Calu3 (cell line): ENCODE measurements around the gene PLK5. TPM values are rescaled to one million over a fixed set of nuclear protein-coding genes. Genes with fewer than 3 reads are reported as not detected.

Source experiments
- BruUV-seq: library from RNA; stranded (reverse); fragments of 400-500 nt; replicated peaks from 2 replicates; lab custom pipeline; 2021; lab: Mats Ljungman, UMichigan
- CTCF ChIA-PET: fragments of 300-600 bp; sonication (Branson Sonifier 250); formaldehyde crosslinking; loops from one replicate; lab custom pipeline; 2022; ENCODE audit warnings: antibody characterized with exemption; lab: Charles Lee
- DNase-seq: peaks from one replicate; pipeline ENCODE4 v3.0.0; 2022
- H3K27ac Mint-ChIP-seq: one replicate; pipeline ENCODE4 v1.8.0; 2022; ENCODE audit warnings: mixed read lengths; ENCODE audit not compliant: unreplicated experiment
- H3K27me3 Mint-ChIP-seq: one replicate; pipeline ENCODE4 v1.8.0; 2022; ENCODE audit warnings: mixed read lengths; ENCODE audit not compliant: unreplicated experiment
- H3K36me3 Mint-ChIP-seq: one replicate; pipeline ENCODE4 v1.8.0; 2022; ENCODE audit warnings: mild to moderate bottlenecking, moderate library complexity, mixed read lengths; ENCODE audit not compliant: insufficient read depth, unreplicated experiment
- H3K4me1 Mint-ChIP-seq: one replicate; pipeline ENCODE4 v1.8.0; 2022; ENCODE audit warnings: mild to moderate bottlenecking, low read depth, mixed read lengths; ENCODE audit not compliant: unreplicated experiment
- H3K4me3 Mint-ChIP-seq: one replicate; pipeline ENCODE4 v1.8.0; 2022; ENCODE audit warnings: mild to moderate bottlenecking, low read depth, moderate library complexity, mixed read lengths; ENCODE audit not compliant: unreplicated experiment
- H3K9me3 Mint-ChIP-seq: one replicate; pipeline ENCODE4 v1.8.0; 2022; ENCODE audit warnings: low read depth, mixed read lengths; ENCODE audit not compliant: unreplicated experiment
- intact Hi-C: fragments of 100-400 bp; cut with micrococcal nuclease; formaldehyde crosslinking; loops from one replicate; pipeline ENCODE4 v1.10.0; 2022; ENCODE audit not compliant: unreplicated experiment
- total RNA-seq: library from RNA; stranded (reverse); gene quantifications from 2 replicates; pipeline ENCODE4 v1.2.3, GENCODE V29; 2022
- TF ChIP-seq, protein P1 (sequence below): fragments of 200-600 bp; IDR thresholded peaks from one replicate; pipeline ENCODE4 v1.8.0; 2022; ENCODE audit warnings: antibody characterized with exemption; ENCODE audit not compliant: unreplicated experiment

PLK5 gene
- total RNA-seq, 1 experiment from 2014 or later: not detected

DNA sequence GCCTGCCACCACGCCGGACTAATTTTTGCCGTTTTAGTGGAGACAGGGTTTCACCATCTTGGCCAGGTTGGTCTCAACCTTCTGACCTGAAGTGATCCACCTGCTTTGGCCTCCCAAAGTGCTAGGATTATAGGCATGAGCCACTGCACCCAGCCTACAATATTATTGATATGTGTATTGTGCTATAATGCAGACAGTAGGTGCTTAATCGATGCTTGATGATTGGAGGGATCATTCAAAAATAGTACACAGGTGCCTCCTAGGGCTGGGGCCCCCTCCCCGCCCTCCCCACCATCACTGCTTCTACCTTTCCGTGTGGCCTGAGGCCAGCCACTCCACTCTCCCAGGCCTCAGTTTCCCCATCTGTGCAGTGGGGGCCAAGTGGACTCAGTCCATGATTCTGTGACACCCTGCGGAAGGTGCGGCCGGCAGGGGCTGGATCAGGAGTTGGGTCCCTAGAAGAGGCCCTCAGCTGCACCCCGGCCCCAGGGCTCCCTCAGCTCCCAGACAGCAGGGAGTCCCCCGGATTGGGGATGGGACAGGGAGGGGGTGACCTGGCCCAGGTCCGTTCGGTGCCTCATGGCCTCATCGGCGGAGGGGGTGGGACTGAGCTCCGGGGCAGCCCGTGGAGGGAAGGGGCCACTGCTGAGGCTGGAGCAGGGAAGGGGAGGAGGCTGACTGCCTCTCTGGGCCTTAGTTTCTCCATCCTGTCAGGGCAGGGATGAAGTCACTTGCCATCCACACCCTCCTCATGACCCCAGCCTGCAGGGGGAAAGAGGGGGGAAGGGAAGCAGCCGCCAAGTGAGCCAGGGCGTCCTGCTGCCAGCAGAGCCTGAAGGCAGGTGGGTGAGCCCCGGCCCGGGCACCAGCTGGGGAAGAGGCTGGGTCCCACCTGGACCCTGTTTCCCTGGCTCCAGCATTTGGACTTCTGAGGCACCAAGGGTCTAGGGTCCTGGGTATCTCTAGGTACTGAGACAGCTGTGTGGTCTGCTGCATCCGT lies 12.3 kb upstream of the PLK5 start:
- no TSS peak for BruUV-seq
- Mint-ChIP-seq H3K4me3 (peak overlapping the region; percentile 49), H3K36me3 (peaks cover 14% of the 10 kb centered on the region), H3K27ac (no peak overlapping the region), H3K27me3 (peaks cover 7% of the 10 kb centered on the region), H3K9me3 (no peaks in the 10 kb centered on the region), H3K4me1 (no peaks in the 10 kb centered on the region)
- DNase-seq: no peak
- intact Hi-C loops: no loop called here
- CTCF ChIA-PET: no interaction called here
- TF ChIP-seq, protein P1, sequence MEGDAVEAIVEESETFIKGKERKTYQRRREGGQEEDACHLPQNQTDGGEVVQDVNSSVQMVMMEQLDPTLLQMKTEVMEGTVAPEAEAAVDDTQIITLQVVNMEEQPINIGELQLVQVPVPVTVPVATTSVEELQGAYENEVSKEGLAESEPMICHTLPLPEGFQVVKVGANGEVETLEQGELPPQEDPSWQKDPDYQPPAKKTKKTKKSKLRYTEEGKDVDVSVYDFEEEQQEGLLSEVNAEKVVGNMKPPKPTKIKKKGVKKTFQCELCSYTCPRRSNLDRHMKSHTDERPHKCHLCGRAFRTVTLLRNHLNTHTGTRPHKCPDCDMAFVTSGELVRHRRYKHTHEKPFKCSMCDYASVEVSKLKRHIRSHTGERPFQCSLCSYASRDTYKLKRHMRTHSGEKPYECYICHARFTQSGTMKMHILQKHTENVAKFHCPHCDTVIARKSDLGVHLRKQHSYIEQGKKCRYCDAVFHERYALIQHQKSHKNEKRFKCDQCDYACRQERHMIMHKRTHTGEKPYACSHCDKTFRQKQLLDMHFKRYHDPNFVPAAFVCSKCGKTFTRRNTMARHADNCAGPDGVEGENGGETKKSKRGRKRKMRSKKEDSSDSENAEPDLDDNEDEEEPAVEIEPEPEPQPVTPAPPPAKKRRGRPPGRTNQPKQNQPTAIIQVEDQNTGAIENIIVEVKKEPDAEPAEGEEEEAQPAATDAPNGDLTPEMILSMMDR: no peak

DNA sequence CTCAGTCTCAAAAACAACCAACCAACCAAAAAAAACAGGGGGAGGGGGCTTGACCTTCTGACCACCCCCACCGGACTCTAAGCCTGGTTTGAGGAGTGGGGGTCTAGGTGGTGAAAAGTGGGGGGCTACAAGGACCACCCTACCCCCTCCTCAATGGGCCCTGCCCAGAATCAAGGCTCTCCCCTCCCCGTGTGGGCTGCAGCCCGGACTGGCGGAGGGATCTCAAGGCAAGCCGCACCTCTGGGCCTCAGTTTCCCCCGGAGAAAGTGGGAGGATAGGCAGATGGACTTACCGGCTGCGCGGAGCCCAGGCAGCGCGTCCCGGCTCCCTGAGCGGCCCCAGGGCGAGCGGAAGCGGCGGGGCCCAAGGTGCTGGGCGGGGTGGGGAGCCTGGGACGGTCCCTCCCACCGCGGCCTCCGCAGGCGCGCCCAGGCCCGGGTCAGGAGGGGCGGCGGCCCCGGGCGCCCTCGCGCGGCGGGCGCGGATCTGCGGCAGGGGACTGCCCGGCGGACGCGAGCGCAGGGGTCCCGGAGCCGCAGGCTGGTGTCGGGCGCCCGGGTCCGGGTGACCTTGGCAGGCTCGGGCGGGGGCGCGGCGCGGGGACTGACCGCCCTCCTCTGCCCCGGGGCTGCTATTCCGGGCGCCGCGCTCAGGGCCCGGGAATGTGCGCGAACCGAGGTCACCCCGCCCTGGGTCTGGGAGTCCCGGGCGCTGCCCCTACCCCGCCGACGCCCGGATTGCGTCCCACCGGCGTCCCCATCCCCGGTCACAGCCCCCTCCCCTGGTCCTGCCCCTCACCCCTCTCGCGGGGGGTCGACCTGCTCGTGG lies 11.0 kb upstream of the PLK5 start, which contains the start of gene ADAMTSL5:
Gene ADAMTSL5 (minus strand): TSS at position 349 of the 828 bp plus-strand sequence. CDS start 2,076 bp downstream, outside the sequence.
- intact Hi-C loops: no loop called here
- CTCF ChIA-PET: interaction anchor here (0.9 kb wide), 1 partner anchor 20 kb away, joined by 3 read pairs; no protein-coding TSS in a partner anchor
- peaks cover 7% of the 10 kb centered on the region for H3K27me3 Mint-ChIP-seq
- TF ChIP-seq, protein P1: no peak
- BruUV-seq: no TSS peak
- H3K9me3 Mint-ChIP-seq: no peaks in the 10 kb centered on the region
- peak; percentile 71 for DNase-seq
- H3K27ac Mint-ChIP-seq: no peak within 1 kb of the TSS
- H3K36me3 Mint-ChIP-seq: peaks cover 9% of the 10 kb centered on the region
- no peaks in the 10 kb centered on the region for H3K4me1 Mint-ChIP-seq
- H3K4me3 Mint-ChIP-seq: peak within 1 kb of the TSS; percentile 49

DNA sequence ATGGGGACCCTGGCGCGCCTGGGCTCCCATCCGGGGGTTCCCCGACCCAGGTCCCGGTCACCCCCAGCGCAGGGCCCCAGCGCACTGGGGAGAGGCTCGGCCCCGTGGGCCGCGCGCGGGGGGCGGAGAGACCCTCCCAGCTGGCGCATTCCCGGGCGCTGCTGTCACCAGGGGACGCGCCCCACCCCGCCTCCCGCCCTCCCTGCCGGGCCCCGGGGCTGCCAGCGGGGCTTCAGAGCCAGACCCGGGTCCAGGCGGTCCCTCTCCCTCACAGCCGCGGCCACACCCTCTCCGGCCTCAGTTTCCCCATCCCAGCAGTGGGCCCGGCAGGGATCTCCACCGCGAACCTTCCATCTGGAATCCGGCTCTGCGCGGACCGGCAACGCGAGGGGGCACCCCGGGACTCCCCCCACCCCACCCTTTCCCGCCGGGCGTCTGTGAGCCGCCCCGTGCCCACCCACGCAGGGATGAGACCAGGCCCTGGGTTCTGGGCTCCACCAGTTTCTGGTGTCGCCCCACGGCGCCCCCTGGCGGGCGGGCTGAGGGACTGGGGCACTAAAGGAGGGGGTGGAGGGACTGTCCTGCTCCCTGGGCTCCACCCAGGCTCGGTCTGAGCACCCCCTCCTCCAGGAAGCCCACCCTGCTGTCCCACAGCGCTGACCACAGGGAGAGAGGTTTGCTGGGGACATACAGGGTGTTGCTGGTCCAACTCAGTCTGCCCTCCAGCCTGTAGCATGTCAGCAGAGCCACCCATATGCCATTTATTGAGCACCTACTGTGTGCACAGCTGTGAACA lies 10.2 kb upstream of the PLK5 start:
- CTCF ChIA-PET: interaction anchor here (0.9 kb wide), 1 partner anchor 20 kb away, joined by 3 read pairs; no protein-coding TSS in a partner anchor
- peak; percentile 72 for DNase-seq
- H3K9me3 Mint-ChIP-seq: no peaks in the 10 kb centered on the region
- H3K27me3 Mint-ChIP-seq: peaks cover 7% of the 10 kb centered on the region
- H3K36me3 Mint-ChIP-seq: peaks cover 8% of the 10 kb centered on the region
- no peak overlapping the region for H3K27ac Mint-ChIP-seq
- H3K4me3 Mint-ChIP-seq: peak overlapping the region; percentile 37
- H3K4me1 Mint-ChIP-seq: no peaks in the 10 kb centered on the region
- TF ChIP-seq, protein P1: peak; percentile 58
- no TSS peak for BruUV-seq
- intact Hi-C loops: no loop called here
